ENCODE data around the gene ARHGAP32.

- TF ChIP-seq CTCF (IDR thresholded peaks at IDR 0.05; ENCODE audit: poor library complexity, severe bottlenecking) (no peak), SMC3 (conservative IDR thresholded peaks at IDR 0.05; ENCODE audit: poor library complexity) (no peak), EP300 (conservative IDR thresholded peaks at IDR 0.05; ENCODE audit: poor library complexity, severe bottlenecking) (no peak), EZH2 (IDR thresholded peaks at IDR 0.05; ENCODE audit: borderline replicate concordance, insufficient read depth, low read length, poor library complexity, severe bottlenecking) (no peak), TAF1 (IDR thresholded peaks at IDR 0.05; ENCODE audit: low read depth) (no peak), REST (IDR thresholded peaks at IDR 0.05; ENCODE audit: borderline replicate concordance) (no peak), RAD21 (conservative IDR thresholded peaks at IDR 0.05) (no peak)
Measured at GRCh38 chr11:129048911-129049310, 143.2 kb downstream of the ARHGAP32 start.
